Keratinocyte (primary cell): Measurements from ENCODE around the gene PXYLP1. TPM values are rescaled to one million over a fixed set of nuclear protein-coding genes. Genes with fewer than 3 reads are reported as not detected.

Experiments used
- DNase-seq: peaks from one replicate; pipeline ENCODE4 v3.0.0-alpha.2; 2011; ENCODE audit warnings: low read depth, missing footprints, low spot score
- FAIRE-seq: peaks from 2 replicates; lab custom pipeline; 2011; peaks lifted over from hg19 to GRCh38; lab: Jason Lieb, UNC
- H2AFZ ChIP-seq: 2 replicates; pipeline ENCODE4 v1.6.0; 2012; ENCODE audit warnings: low read length, control low read depth, inconsistent platforms; ENCODE audit not compliant: control insufficient read depth
- H3K27ac ChIP-seq: 2 replicates; pipeline ENCODE4 v1.5.1; 2011; ENCODE audit warnings: low read length; ENCODE audit not compliant: control insufficient read depth, insufficient read depth
- H3K27me3 ChIP-seq: 3 replicates; pipeline ENCODE4 v1.6.0; 2011; ENCODE audit warnings: low read length; ENCODE audit not compliant: control insufficient read depth, insufficient read depth; ENCODE audit errors: extremely low read depth
- H3K36me3 ChIP-seq, 2 experiments: 2 replicates in 1 of 2; 3 replicates in 1 of 2; pipeline ENCODE4 v1.5.1; 2011; ENCODE audit warnings: low read length in 2 of 2, mild to moderate bottlenecking in 1 of 2; ENCODE audit not compliant: control insufficient read depth in 2 of 2, insufficient read depth in 2 of 2; ENCODE audit errors: extremely low read depth in 1 of 2
- H3K4me1 ChIP-seq: 3 replicates; pipeline ENCODE4 v1.5.1; 2011; ENCODE audit warnings: low read length; ENCODE audit not compliant: control insufficient read depth, insufficient read depth; ENCODE audit errors: extremely low read depth
- H3K4me2 ChIP-seq: 3 replicates; pipeline ENCODE4 v1.6.0; 2011; ENCODE audit warnings: low read depth, low read length; ENCODE audit not compliant: control insufficient read depth, insufficient read depth; ENCODE audit errors: extremely low read depth
- H3K4me3 ChIP-seq, 3 experiments: fragments of 200-600 bp in 1 of 3; sonication (generic) in 1 of 3; 2 replicates in 2 of 3; 3 replicates in 1 of 3; pipeline ENCODE4 v1.5.1; 2011 to 2016; ENCODE audit warnings: low read length in 3 of 3, mild to moderate bottlenecking in 3 of 3, control low read depth in 2 of 3, inconsistent platforms in 1 of 3, low read depth in 1 of 3, mixed read lengths in 1 of 3, mixed run types in 1 of 3, moderate library complexity in 1 of 3; ENCODE audit not compliant: control insufficient read depth in 2 of 3, insufficient read depth in 2 of 3; ENCODE audit errors: extremely low read depth in 1 of 3
- H3K79me2 ChIP-seq: 2 replicates; pipeline ENCODE4 v1.6.0; 2012; ENCODE audit warnings: low read length; ENCODE audit not compliant: control insufficient read depth, insufficient read depth
- H3K9ac ChIP-seq: 3 replicates; pipeline ENCODE4 v1.6.0; 2011; ENCODE audit warnings: low read length; ENCODE audit not compliant: control insufficient read depth, insufficient read depth; ENCODE audit errors: extremely low read depth
- H3K9me1 ChIP-seq: 3 replicates; pipeline ENCODE4 v1.6.0; 2011; ENCODE audit warnings: low read length; ENCODE audit not compliant: control insufficient read depth, insufficient read depth; ENCODE audit errors: extremely low read depth
- H3K9me3 ChIP-seq: 2 replicates; pipeline ENCODE4 v1.5.1; 2012; ENCODE audit warnings: low read depth, low read length; ENCODE audit not compliant: control insufficient read depth
- H4K20me1 ChIP-seq: 3 replicates; pipeline ENCODE4 v1.6.0; 2011; ENCODE audit warnings: low read length; ENCODE audit not compliant: control insufficient read depth, insufficient read depth; ENCODE audit errors: extremely low read depth
- CTCF ChIP-seq, 3 experiments: IDR thresholded peaks in 1 of 3; conservative IDR thresholded peaks in 1 of 3; optimal IDR thresholded peaks in 1 of 3; 2 replicates in 2 of 3; 3 replicates in 1 of 3; pipeline versions ENCODE3 to v1.5.1; 2011; ENCODE audit warnings: low read length in 3 of 3, mild to moderate bottlenecking in 3 of 3, moderate library complexity in 2 of 3, control low read depth in 1 of 3, inconsistent platforms in 1 of 3; ENCODE audit not compliant: insufficient read depth in 2 of 3; ENCODE audit errors: extremely low read depth in 1 of 3
- EZH2 ChIP-seq: IDR thresholded peaks from one replicate; pipeline ENCODE4 v1.6.1; 2012; ENCODE audit warnings: inconsistent platforms, mild to moderate bottlenecking, low read length, moderate library complexity
- dilution Hi-C: fragments of 300-500 bp; cut with MboI; formaldehyde crosslinking; loops from one replicate; pipeline ENCODE4 v1.7.0; 2020; ENCODE audit warnings: low sequenced_read_pairs; ENCODE audit not compliant: extremely low pct_ligation_motif_present
- polyA plus RNA-seq, 5 experiments: library from polyadenylated mRNA; depleted of rRNA in 3 of 5; stranded (reverse) in 3 of 5; stranded (forward) in 1 of 5; unstranded in 1 of 5; fragments of >200 nt; gene quantifications; 1 replicate in 1 of 5; 2 replicates in 3 of 5; 3 replicates in 1 of 5; pipeline versions ENCODE4 v1.2.1 to v1.2.3, GENCODE V29; 2011 to 2012; ENCODE audit warnings: missing spikeins in 2 of 5, low read depth in 1 of 5, low replicate concordance in 1 of 5

Gene PXYLP1
- polyA plus RNA-seq, 1 donor (not counting 4 experiments of a cell fraction or from before 2014, with no cell fraction given) = 3.0 TPM

- no peak overlapping the region for H3K4me2 ChIP-seq
- H3K36me3 ChIP-seq = no peaks in the 10 kb centered on the region
- no peaks in the 10 kb centered on the region for H3K9me1 ChIP-seq
- FAIRE-seq (no peak), DNase-seq (no peak)
- peaks cover 5% of the 10 kb centered on the region for H3K27me3 ChIP-seq
- dilution Hi-C loops = no loop called here
- no peak overlapping the region for H3K27ac ChIP-seq
- no peak for TF ChIP-seq CTCF (optimal IDR thresholded peaks at IDR 0.05 in 1 of 3, IDR thresholded peaks at IDR 0.05 in 1 of 3, conservative IDR thresholded peaks at IDR 0.05 in 1 of 3; ENCODE audit: extremely low read depth in 1 of 3, insufficient read depth in 2 of 3, low read length in 3 of 3)
- no peak for TF ChIP-seq EZH2
- H3K4me1 ChIP-seq = no peaks in the 10 kb centered on the region
- H2AFZ ChIP-seq = no peak overlapping the region
- H4K20me1 ChIP-seq = no peaks in the 10 kb centered on the region
- H3K9me3 ChIP-seq = no peaks in the 10 kb centered on the region
- H3K79me2 ChIP-seq = no peaks in the 10 kb centered on the region
- H3K4me3 ChIP-seq = no peak overlapping the region
- no peak overlapping the region for H3K9ac ChIP-seq
These were observed 13.3 kb upstream of the PXYLP1 start for GRCh38 chr3:141218162-141218835.

- TF ChIP-seq CTCF (optimal IDR thresholded peaks at IDR 0.05 in 1 of 3, IDR thresholded peaks at IDR 0.05 in 1 of 3, conservative IDR thresholded peaks at IDR 0.05 in 1 of 3; ENCODE audit: extremely low read depth in 1 of 3, insufficient read depth in 2 of 3, low read length in 3 of 3) (no peak), EZH2 (no peak)
- dilution Hi-C loops = no loop called here
- DNase-seq (no peak), FAIRE-seq (no peak)
- Histone ChIP-seq H3K9me3 (no peaks in the 10 kb centered on the region), H3K4me3 (no peak overlapping the region), H3K36me3 (no peaks in the 10 kb centered on the region), H2AFZ (no peak overlapping the region), H3K27me3 (peaks cover 5% of the 10 kb centered on the region), H4K20me1 (no peaks in the 10 kb centered on the region), H3K4me1 (no peaks in the 10 kb centered on the region), H3K4me2 (no peak overlapping the region), H3K79me2 (no peaks in the 10 kb centered on the region), H3K9ac (no peak overlapping the region), H3K27ac (no peak overlapping the region), H3K9me1 (no peaks in the 10 kb centered on the region)
These were observed 12.7 kb upstream of the PXYLP1 start for GRCh38 chr3:141218926-141219325.
